Esophagus muscularis mucosa (tissue), 4 donors: Measurements from ENCODE around the gene UBE2N. TPM values are rescaled to one million over a fixed set of nuclear protein-coding genes. Genes with fewer than 3 reads are reported as not detected.

Experiments
- DNase-seq: peaks from one replicate; pipeline ENCODE4 v3.0.0-alpha.2; 2017; ENCODE audit errors: extremely low spot score
- H3K27ac ChIP-seq, 4 donors: fragments of 200-600 bp; sonication (generic); replicated peaks in 1 of 4; 1 replicate in 3 of 4; 2 replicates in 1 of 4; pipeline ENCODE4 v1.5.1; 2016 to 2019; ENCODE audit warnings: mild to moderate bottlenecking in 1 of 4
- H3K27me3 ChIP-seq, 4 donors: fragments of 200-600 bp; sonication (generic); one replicate each; pipeline versions ENCODE4 v1.5.1 to v1.6.0; 2016 to 2019
- H3K36me3 ChIP-seq, 4 donors: fragments of 200-600 bp; sonication (generic); one replicate each; pipeline ENCODE4 v1.5.1; 2016 to 2019
- H3K4me1 ChIP-seq, 4 donors: fragments of 200-600 bp; sonication (generic); one replicate each; pipeline ENCODE4 v1.5.1; 2016 to 2019
- H3K4me3 ChIP-seq, 4 donors: fragments of 200-600 bp; sonication (generic); 1 replicate in 2 of 4; 2 replicates in 2 of 4; pipeline ENCODE4 v1.5.1; 2016 to 2019; ENCODE audit warnings: mild to moderate bottlenecking in 4 of 4, moderate library complexity in 1 of 4
- H3K9me3 ChIP-seq, 4 donors: fragments of 200-600 bp; sonication (generic); 1 replicate in 3 of 4; 2 replicates in 1 of 4; pipeline ENCODE4 v1.5.1; 2016 to 2019
- CTCF ChIP-seq, 3 experiments: fragments of 200-600 bp in 2 of 3; fragments of 450-650 bp in 1 of 3; sonication (generic) in 2 of 3; IDR thresholded peaks; one replicate each; pipeline ENCODE4 v1.5.1; 2017 to 2019; ENCODE audit warnings: antibody characterized with exemption in 3 of 3, mild to moderate bottlenecking in 2 of 3, moderate library complexity in 1 of 3
- EP300 ChIP-seq: sonication (generic); formaldehyde crosslinking; IDR thresholded peaks from one replicate; pipeline ENCODE4 v1.6.1; 2017; ENCODE audit warnings: antibody characterized with exemption
- POLR2A ChIP-seq: fragments of 450-650 bp; IDR thresholded peaks from one replicate; pipeline ENCODE4 v1.6.1; 2017; ENCODE audit warnings: antibody characterized with exemption, moderate library complexity, mild to moderate bottlenecking, low read depth
- POLR2AphosphoS5 ChIP-seq, 2 donors: sonication (generic); formaldehyde crosslinking; IDR thresholded peaks; one replicate each; pipeline ENCODE4 v1.6.1; 2017; ENCODE audit warnings: antibody characterized with exemption in 2 of 2
- WGBS: methylation state at CpG from one replicate; pipeline ENCODE4 v1.1.5; 2018; 5-methylcytosine and 5-hydroxymethylcytosine counted together
- intact Hi-C: fragments of 100-400 bp; cut with DNase I; formaldehyde crosslinking; loops from one replicate; pipeline ENCODE4 v1.15.1; 2023
- small RNA-seq, 3 donors: library from RNA; depleted of rRNA; stranded (forward); fragments of <200 nt; gene quantifications; one replicate each; pipeline ENCODE3, GENCODE V24; 2016
- total RNA-seq, 4 donors: library from RNA; depleted of rRNA; stranded (reverse); fragments of >200 nt; gene quantifications; one replicate each; pipeline versions ENCODE4 v1.1.0 to v1.2.1, GENCODE V29; 2016

The UBE2N gene
- total RNA-seq, 4 donors from 2014 or later: 37.8 to 106 (median 61.8) TPM

GRCh38 chr12:93358821-93359220, 82.9 kb downstream of the UBE2N start:
- no peak overlapping the region for H3K4me3 ChIP-seq
- intact Hi-C loops: no loop called here
- H3K27me3 ChIP-seq: no peaks in the 10 kb centered on the region
- no peaks in the 10 kb centered on the region for H3K9me3 ChIP-seq
- peaks cover 0 to 36% (median 25%) of the 10 kb centered on the region in 4 donors for H3K4me1 ChIP-seq
- DNase-seq: no peak
- no peak for TF ChIP-seq CTCF (IDR thresholded peaks at IDR 0.05)
- TF ChIP-seq EP300: no peak
- H3K36me3 ChIP-seq: no peaks in the 10 kb centered on the region
- peak overlapping the region in 3 of 4 donors; percentile 19 to 53 (median 34) for H3K27ac ChIP-seq
- WGBS: 96% methylated on average over 2 of the region's 2 CpGs

GRCh38 chr12:93358058-93358457, 83.7 kb downstream of the UBE2N start:
- Histone ChIP-seq H3K36me3 (no peaks in the 10 kb centered on the region), H3K4me1 (peaks cover 0 to 36% (median 25%) of the 10 kb centered on the region in 4 donors), H3K27me3 (no peaks in the 10 kb centered on the region), H3K9me3 (no peaks in the 10 kb centered on the region), H3K27ac (peak overlapping the region in 1 of 4 donors; percentile 19), H3K4me3 (no peak overlapping the region)
- intact Hi-C loops: no loop called here
- WGBS: 95% methylated on average over 2 of the region's 2 CpGs
- no peak for DNase-seq
- TF ChIP-seq EP300: no peak
- TF ChIP-seq POLR2AphosphoS5 (IDR thresholded peaks at IDR 0.05): no peak
- no peak for TF ChIP-seq CTCF (IDR thresholded peaks at IDR 0.05)
- TF ChIP-seq POLR2A: no peak

GRCh38 chr12:93356214-93356613, 85.5 kb downstream of the UBE2N start:
- TF ChIP-seq CTCF (IDR thresholded peaks at IDR 0.05): no peak
- no peak for TF ChIP-seq EP300
- no peak for TF ChIP-seq POLR2AphosphoS5 (IDR thresholded peaks at IDR 0.05)
- TF ChIP-seq POLR2A: no peak
- H3K27ac ChIP-seq: no peak overlapping the region
- intact Hi-C loops: no loop called here
- DNase-seq: no peak
- no peaks in the 10 kb centered on the region for H3K36me3 ChIP-seq
- no peaks in the 10 kb centered on the region for H3K27me3 ChIP-seq
- peaks cover 0 to 28% (median 22%) of the 10 kb centered on the region in 4 donors for H3K4me1 ChIP-seq
- no peak overlapping the region for H3K4me3 ChIP-seq
- H3K9me3 ChIP-seq: no peaks in the 10 kb centered on the region
- 95% methylated on average over 8 of the region's 8 CpGs for WGBS

Small RNA genes lying within 50 kb of the gene (small RNA-seq; reads per million reads assigned to genes)
- gene RF00019: 0 reads per million in 3 donors

Other genes starting within 250 kb of the UBE2N start
- gene NUDT4, start 64.0 kb downstream of the UBE2N start, total RNA-seq: 100 to 1,000 TPM in 3 of 4 donors, 10 to 100 TPM in 1; 93.0 to 238 (median 112) TPM
- 10 to 100 TPM; 21.6 to 44.2 (median 34.8) TPM for gene MRPL42, start 25.6 kb upstream of the UBE2N start, total RNA-seq
- gene SOCS2, start 130.7 kb upstream of the UBE2N start, total RNA-seq: 10 to 100 TPM; 10.4 to 46.7 (median 26.5) TPM
- gene CRADD, start 235.4 kb upstream of the UBE2N start, total RNA-seq: 10 to 100 TPM; 23.5 to 35.3 (median 26.1) TPM